Measurements from ENCODE around the gene ZNF397. TPM values are rescaled to one million over a fixed set of nuclear protein-coding genes. Genes with fewer than 3 reads are reported as not detected.
A peak's percentile ranks its signal among the peaks of the same experiment; 100 is the strongest.

The ZNF397 gene
- total RNA-seq, 1 donor from 2014 or later, result 18.0 TPM

DNA sequence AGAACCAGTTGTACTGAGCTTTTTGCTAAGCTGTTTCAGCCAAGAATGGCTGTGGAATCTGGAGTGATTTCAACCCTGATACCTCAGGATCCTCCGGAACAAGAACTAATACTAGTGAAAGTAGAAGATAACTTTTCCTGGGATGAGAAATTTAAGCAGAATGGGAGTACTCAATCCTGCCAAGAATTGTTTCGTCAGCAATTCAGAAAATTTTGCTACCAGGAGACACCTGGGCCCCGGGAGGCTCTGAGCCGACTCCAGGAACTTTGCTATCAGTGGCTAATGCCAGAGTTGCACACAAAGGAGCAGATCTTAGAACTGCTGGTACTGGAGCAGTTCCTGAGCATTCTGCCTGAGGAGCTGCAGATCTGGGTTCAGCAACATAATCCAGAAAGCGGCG, 1.6 kb downstream of the ZNF397 start:
- no peak for DNase-seq (ENCODE audit: low spot score)
- intact Hi-C loops (cut with DNase I), result loop anchor here (5.0 to 10.0 kb wide), 3 partner anchors 100 to 730 kb away; partner anchors contain the start of genes RMP24 and ZNF24

DNA sequence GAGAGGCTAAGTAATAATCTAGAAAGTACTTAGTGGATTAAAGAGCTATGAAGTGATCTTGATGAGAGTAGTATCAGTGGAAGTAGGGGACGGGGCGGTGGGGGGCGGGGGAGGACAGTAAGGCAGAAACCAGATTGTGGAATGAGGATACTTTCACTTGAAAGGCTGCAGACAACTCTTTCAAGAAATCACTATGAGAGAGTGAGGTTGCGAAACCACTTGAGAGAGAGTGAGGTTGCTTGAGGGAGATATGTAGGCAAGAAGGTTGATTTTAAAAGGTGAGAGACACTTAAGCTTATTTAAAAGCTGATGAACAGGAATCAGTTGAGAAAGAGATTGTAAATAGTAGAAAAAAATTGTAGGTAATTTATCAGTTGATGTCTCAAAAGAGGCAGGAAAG, 3.8 kb downstream of the ZNF397 start:
- intact Hi-C loops (cut with DNase I), result loop anchor here (5.0 to 10.0 kb wide), 3 partner anchors 98 to 728 kb away; partner anchors contain the start of genes RMP24 and ZNF24
- DNase-seq (ENCODE audit: low spot score), result no peak

DNA sequence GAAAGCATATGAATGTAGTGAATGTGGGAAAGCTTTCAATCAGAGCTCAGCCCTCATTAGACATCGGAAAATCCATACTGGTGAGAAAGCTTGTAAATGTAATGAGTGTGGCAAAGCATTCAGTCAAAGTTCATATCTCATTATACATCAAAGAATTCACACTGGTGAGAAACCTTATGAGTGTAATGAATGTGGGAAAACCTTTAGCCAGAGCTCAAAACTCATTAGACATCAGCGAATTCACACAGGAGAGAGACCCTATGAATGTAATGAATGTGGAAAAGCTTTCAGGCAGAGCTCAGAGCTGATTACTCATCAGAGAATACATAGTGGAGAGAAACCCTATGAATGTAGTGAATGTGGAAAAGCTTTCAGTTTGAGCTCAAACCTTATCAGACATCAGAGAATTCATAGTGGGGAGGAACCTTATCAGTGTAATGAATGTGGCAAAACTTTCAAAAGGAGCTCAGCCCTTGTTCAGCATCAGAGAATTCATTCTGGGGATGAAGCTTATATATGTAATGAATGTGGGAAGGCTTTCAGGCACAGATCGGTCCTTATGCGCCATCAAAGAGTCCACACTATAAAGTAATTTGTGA, 5.0 kb downstream of the ZNF397 start:
- intact Hi-C loops (cut with DNase I), result loop anchor here (10.0 kb wide), 1 partner anchor 221 kb away; no protein-coding TSS in a partner anchor
- DNase-seq (ENCODE audit: low spot score), result no peak

- intact Hi-C loops (cut with DNase I), result loop anchor here (10.0 kb wide), 1 partner anchor 222 kb away; no protein-coding TSS in a partner anchor
- DNase-seq (ENCODE audit: low spot score), result no peak
Measured at GRCh38 chr18:35246831-35247230, 6.0 kb downstream of the ZNF397 start.

DNA sequence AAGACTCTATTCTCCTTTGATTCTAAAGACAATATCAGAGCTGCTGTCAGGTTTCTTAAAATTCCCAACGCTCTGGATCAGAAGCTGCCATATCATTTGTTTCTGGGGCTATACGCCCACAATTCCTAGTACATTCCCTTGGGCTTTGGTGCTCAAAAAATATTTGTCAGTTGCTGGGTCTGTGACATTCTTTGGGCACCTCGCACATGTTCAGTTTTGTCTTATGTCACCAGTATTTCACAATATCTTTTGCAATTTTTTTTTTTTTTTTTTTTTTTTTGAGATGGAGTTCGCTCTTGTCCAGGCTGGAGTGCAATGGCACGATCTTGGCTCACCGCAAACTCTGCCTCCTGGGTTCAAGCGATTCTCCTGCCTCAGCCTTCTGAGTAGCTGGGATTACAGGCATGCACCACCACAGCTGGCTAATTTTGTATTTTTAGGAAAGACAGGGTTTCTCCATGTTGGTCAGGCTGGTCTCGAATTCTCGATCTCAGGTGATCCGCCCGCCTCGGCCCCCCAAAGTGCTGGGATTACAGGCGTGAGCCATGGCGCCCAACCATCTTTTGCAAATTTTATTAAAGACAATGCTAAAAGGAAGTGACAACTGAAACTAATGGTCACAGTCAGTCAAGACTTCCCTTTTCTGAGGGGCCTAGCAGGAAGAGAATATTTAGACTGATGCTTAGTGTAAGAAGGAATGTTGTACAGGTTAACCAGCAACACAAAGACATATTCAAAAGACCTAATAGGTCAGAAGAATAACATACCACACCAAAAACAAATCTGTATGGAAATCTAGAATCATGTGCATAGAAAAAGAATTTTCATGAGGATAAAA, 6.8 kb downstream of the ZNF397 start:
- DNase-seq (ENCODE audit: low spot score), result no peak
- intact Hi-C loops (cut with DNase I), result loop anchor here (10.0 kb wide), 1 partner anchor 223 kb away; no protein-coding TSS in a partner anchor

DNA sequence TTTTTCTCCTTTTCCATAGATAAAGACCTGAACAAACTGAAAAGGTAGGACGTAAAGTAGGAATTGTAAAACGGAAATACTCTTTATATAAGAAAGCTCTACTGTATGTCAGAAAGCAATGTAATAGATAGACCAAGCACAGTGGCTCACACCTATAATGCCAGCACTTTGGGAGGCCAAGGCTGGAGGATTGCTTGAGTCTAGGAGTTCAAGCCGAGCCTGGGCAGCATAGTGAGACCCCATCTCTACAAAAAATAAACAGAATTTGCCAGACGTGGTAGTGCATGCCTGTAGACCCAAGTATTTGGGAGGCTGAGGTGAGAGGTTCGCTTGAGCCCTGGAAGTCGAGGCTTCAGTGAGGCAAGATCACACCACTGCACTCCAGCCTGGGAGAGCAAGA, 7.6 kb downstream of the ZNF397 start:
- intact Hi-C loops (cut with DNase I), result loop anchor here (10.0 kb wide), 1 partner anchor 224 kb away; no protein-coding TSS in a partner anchor
- DNase-seq (ENCODE audit: low spot score), result no peak

GRCh38 chr18:35252466-35252865, 11.6 kb downstream of the ZNF397 start:
- intact Hi-C loops (cut with DNase I), result no loop called here
- DNase-seq (ENCODE audit: low spot score), result no peak

DNA sequence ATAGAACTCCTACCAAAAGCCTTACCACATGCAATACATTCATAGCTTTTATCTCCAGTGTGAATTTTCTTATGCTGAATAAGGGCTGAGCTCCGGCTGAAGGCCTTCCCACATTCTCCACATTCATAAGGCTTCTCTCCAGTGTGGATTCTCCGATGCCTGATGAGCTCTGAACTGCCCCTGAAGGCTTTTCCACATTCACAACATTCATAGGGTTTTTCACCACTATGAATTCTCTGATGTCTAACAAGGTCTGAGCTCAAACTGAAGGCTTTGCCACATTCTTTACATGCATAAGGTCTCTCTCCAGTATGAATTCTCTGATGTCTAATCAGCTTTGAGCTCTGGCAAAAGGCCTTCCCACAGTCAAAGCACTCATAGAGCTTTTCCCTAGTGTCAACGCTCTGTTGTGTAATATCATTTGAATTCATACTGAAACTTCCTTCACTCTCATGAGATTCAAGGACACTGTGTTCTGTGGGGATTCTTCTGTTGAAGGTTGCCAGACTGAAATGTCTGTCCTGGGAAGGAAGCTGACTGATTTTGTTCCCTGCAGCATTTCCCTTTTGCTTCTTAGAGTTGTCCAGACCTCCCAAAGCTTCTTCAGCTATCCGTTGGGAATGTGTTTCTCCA, 12.9 kb downstream of the ZNF397 start:
- no peak for DNase-seq (ENCODE audit: low spot score)
- intact Hi-C loops (cut with DNase I), result no loop called here

DNA sequence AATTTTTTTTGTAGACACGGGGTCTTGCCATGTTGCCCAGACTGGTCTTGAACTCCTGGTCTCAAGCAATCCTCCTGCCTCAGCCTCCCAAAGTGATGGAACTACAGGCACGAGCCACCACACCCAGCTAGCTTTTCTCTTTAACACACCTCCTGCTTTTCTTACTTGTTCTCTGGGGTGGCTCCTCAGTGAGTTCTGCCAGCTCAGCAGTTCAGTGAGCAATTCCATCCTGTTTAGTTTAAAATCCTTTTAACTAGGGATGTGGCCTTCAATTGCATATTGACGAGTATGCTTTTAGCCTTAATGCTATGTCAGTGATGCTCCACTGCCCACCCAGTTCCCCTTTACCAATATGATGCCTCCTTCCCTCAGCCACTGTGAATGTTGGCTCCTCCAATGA, 16.1 kb downstream of the ZNF397 start:
- intact Hi-C loops (cut with DNase I), result no loop called here
- no peak for DNase-seq (ENCODE audit: low spot score)

GRCh38 chr18:35264409-35264808, 23.6 kb downstream of the ZNF397 start:
- intact Hi-C loops (cut with DNase I), result no loop called here
- DNase-seq (ENCODE audit: low spot score), result no peak

GRCh38 chr18:35267161-35267651, 26.4 kb downstream of the ZNF397 start:
- intact Hi-C loops (cut with DNase I), result loop anchor here (1.0 to 2.0 kb wide), 3 partner anchors 23 to 78 kb away; partner anchors contain the start of genes ZNF24, ZNF397 and ZSCAN30
- DNase-seq (ENCODE audit: low spot score), result peak; percentile 83

DNA sequence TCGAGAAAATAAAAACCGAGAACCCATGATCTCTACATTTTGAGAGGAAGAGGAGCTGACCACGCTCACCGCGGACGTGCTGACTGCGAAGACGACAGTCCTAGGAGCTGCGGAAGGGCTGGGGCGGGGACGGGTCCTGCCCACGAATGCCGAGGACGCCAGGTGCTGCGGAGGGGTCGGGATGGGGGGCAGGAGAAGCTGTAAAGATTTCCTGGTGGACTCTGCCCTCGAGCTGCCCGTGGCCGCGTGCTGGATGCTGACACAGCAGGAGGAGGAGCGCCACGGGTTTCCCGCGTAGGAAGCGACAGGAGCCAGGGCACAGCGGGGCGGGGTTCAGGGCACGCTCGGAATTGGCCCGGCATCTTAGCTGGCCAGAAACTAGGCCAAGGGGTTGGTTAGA, 27.0 kb downstream of the ZNF397 start:
- no peak for DNase-seq (ENCODE audit: low spot score)
- intact Hi-C loops (cut with DNase I), result loop anchor here (1.0 to 2.0 kb wide), 3 partner anchors 22 to 77 kb away; partner anchors contain the start of genes ZNF24, ZNF397 and ZSCAN30

DNA sequence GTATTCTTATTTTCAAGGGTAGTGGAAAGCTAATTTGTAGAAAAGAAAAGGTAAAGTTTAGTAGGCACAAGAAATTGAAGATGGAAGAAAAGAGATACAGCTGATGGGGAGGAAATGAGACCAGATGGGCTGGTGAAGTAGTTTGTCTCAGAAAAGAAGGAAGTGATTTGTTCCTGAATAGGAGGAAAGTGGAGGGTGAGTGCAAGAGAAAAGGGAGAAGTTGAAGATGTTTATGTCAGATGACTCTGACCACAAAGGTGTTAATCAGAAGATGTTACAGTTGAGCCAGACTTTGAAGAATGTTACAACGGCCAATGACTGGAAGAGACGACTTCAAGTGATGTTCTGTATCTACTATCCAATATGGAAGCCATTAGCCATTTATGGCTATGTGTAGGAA, 28.0 kb downstream of the ZNF397 start:
- intact Hi-C loops (cut with DNase I), result no loop called here

DNA sequence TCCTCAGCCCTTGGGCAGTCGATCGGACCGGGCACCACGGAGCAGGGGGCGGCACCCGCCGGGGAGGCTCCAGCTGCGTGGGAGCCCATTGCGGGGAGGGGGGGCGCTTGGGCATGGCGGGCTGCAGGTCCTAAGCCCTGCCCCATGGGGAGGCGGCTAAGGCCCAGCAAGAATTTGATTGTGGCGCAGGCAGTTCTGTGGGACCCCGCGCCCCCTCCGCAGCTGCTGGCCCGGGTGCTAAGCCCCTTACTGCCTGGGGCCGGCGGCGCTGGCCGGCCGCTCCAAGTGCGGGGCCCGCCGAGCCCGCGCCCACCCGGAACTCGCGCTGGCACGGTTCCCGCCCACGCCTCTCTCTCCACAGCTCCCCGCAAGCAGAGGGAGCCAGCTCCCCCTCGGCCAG, 30.8 kb downstream of the ZNF397 start:
- DNase-seq (ENCODE audit: low spot score), result no peak
- intact Hi-C loops (cut with DNase I), result no loop called here

More for the DNA sequence above, 28.0 kb downstream of the ZNF397 start:
- DNase-seq (ENCODE audit: low spot score), result no peak

- intact Hi-C loops (cut with DNase I), result no loop called here
- DNase-seq (ENCODE audit: low spot score), result no peak
Measured at GRCh38 chr18:35276267-35276666, 35.4 kb downstream of the ZNF397 start.

DNA sequence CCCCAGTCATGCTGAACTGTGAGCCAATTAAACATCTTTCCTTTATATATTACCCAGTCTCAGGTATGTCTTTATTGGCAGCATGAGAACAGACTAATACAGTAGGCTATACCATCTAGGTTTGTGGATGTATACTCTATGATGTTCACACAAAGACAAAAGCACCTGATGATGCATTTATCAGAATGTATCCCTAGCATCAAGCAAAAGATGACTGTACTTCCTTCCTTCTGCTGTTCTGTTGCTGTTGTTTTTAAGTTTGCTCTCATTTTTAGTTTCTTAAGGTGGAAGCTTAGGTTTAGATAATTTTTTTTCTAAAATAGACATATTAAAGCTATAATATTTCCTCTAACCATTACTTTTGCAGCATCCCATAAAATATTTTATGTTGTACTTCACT, 36.8 kb downstream of the ZNF397 start:
- intact Hi-C loops (cut with DNase I), result no loop called here

GRCh38 chr18:35278085-35278484, 37.3 kb downstream of the ZNF397 start:
- DNase-seq (ENCODE audit: low spot score), result no peak
- intact Hi-C loops (cut with DNase I), result no loop called here

More for the DNA sequence above, 36.8 kb downstream of the ZNF397 start:
- DNase-seq (ENCODE audit: low spot score), result no peak

DNA sequence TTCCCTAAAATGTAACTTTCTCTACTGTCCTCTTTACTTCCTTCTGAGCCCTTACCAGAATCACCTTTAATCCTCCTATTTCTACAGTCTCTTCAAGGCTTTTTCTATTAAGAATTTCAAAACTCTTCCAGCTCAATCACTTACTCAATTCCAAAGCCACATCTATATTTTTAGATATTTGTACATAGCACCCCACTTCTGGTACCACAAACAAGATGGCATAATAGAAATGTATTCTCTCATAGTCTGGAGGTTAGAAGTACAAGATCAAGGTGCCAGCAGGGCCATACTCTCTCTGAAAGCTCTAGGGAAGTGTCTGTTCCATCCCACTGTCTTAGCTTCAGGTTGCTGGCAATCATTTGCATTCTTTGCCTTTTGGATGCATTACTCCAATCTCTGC, 38.1 kb downstream of the ZNF397 start:
- intact Hi-C loops (cut with DNase I), result no loop called here
- no peak for DNase-seq (ENCODE audit: low spot score)

DNA sequence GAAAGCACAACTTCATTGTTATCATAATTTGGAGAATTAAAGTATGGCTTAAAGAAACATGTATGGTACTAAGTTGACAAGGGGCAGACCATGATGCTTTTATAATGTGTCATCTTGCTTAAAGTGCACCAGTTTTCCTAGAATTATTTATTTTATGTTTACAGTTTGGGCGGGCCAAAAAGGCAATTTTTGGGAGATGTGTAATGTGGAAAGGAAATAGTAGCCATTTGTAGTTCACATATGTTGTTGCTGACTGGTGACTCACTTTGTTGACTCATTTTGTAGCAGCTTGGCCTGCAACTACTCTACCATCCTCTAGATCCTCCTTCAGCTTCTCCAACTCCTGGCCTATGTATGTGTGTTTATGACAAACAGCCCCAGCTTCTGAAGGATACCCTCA, 41.5 kb downstream of the ZNF397 start:
- DNase-seq (ENCODE audit: low spot score), result no peak
- intact Hi-C loops (cut with DNase I), result no loop called here
